ENCODE results near the gene SAE1. TPM values are rescaled to one million over a fixed set of nuclear protein-coding genes. Genes with fewer than 3 reads are reported as not detected.

Gene SAE1
- total and polyA plus RNA-seq, 2 donors (not counting 1 experiment from before 2014, with no cell fraction given): 26.5 to 45.1 TPM

GRCh38 chr19:47221890-47222289 lies 91.3 kb downstream of the SAE1 start:
- Mint-ChIP-seq H3K9me3 (ENCODE audit: insufficient read depth) (no peaks in the 10 kb centered on the region), H3K4me1 (peaks cover 7% of the 10 kb centered on the region), H3K4me3 (no peak overlapping the region), H3K27me3 (no peaks in the 10 kb centered on the region), H3K27ac (no peak overlapping the region)
- no peak for TF ChIP-seq EZH2 (IDR thresholded peaks at IDR 0.05; ENCODE audit: borderline replicate concordance, insufficient read depth, low read depth, low read length, poor library complexity, severe bottlenecking)
- TF ChIP-seq CTCF (IDR thresholded peaks at IDR 0.05): no peak
- Histone ChIP-seq H3K36me3 (replicated peaks in 1 of 2; ENCODE audit: control extremely low read depth in 1 of 2, control insufficient read depth in 1 of 2, extremely low read depth in 1 of 2, insufficient read depth in 2 of 2, low read length in 1 of 2) (no peaks in the 10 kb centered on the region), H2AFZ (ENCODE audit: insufficient read depth, low read depth, low read length, poor library complexity, severe bottlenecking) (no peak overlapping the region), H3K4me3 (ENCODE audit: control extremely low read depth in 1 of 5, extremely low read depth in 1 of 5, insufficient read depth in 1 of 5, low read depth in 2 of 5, low read length in 4 of 5) (no peak overlapping the region), H3K4me2 (replicated peaks; ENCODE audit: low read depth, low read length, poor library complexity, severe bottlenecking) (no peak overlapping the region), H3K9ac (ENCODE audit: low read length) (no peak overlapping the region), H3K9me3 (ENCODE audit: control extremely low read depth in 1 of 3, control insufficient read depth in 2 of 3, insufficient read depth in 1 of 3, low read length in 2 of 3) (no peaks in the 10 kb centered on the region), H3K79me2 (ENCODE audit: control insufficient read depth, insufficient read depth, low read length) (no peaks in the 10 kb centered on the region), H3K27me3 (replicated peaks in 1 of 4; ENCODE audit: control extremely low read depth in 1 of 4, control insufficient read depth in 3 of 4, insufficient read depth in 4 of 4, low read length in 3 of 4) (peaks cover 0 to 4% (median under 1%) of the 10 kb centered on the region in 4 experiments), H3K4me1 (ENCODE audit: control insufficient read depth in 2 of 2, insufficient read depth in 2 of 2, low read length in 2 of 2) (peaks cover 11 to 12% of the 10 kb centered on the region in 2 donors), H4K20me1 (ENCODE audit: control insufficient read depth, insufficient read depth, low read length, poor library complexity, severe bottlenecking) (peaks cover 6% of the 10 kb centered on the region), H3K27ac (ENCODE audit: low read length in 2 of 2) (no peak overlapping the region)
- WGBS (ENCODE audit: insufficient coverage): 94% methylated on average over 8 of the region's 11 CpGs
- CTCF ChIA-PET: interaction anchor here (1.1 kb wide), 1 partner anchor 22 kb away, joined by 5 read pairs; no protein-coding TSS in a partner anchor
- DNase-seq (no peak), ATAC-seq (ENCODE audit: low read depth) (no peak)
- intact Hi-C loops (cut with micrococcal nuclease): no loop called here
- POLR2A ChIA-PET: no interaction called here

GRCh38 chr19:47225746-47226425 lies 95.3 kb downstream of the SAE1 start:
- Histone ChIP-seq H2AFZ (ENCODE audit: insufficient read depth, low read depth, low read length, poor library complexity, severe bottlenecking) (no peak overlapping the region), H3K9ac (ENCODE audit: low read length) (peak overlapping the region; percentile 89), H3K4me1 (ENCODE audit: control insufficient read depth in 2 of 2, insufficient read depth in 2 of 2, low read length in 2 of 2) (peaks cover 41 to 46% of the 10 kb centered on the region in 2 donors), H3K27me3 (replicated peaks in 1 of 4; ENCODE audit: control extremely low read depth in 1 of 4, control insufficient read depth in 3 of 4, insufficient read depth in 4 of 4, low read length in 3 of 4) (peaks cover 0 to 31% (median 1%) of the 10 kb centered on the region in 4 experiments), H3K79me2 (ENCODE audit: control insufficient read depth, insufficient read depth, low read length) (no peaks in the 10 kb centered on the region), H3K36me3 (replicated peaks in 1 of 2; ENCODE audit: control extremely low read depth in 1 of 2, control insufficient read depth in 1 of 2, extremely low read depth in 1 of 2, insufficient read depth in 2 of 2, low read length in 1 of 2) (no peaks in the 10 kb centered on the region), H4K20me1 (ENCODE audit: control insufficient read depth, insufficient read depth, low read length, poor library complexity, severe bottlenecking) (peaks cover 26% of the 10 kb centered on the region), H3K4me3 (ENCODE audit: control extremely low read depth in 1 of 5, extremely low read depth in 1 of 5, insufficient read depth in 1 of 5, low read depth in 2 of 5, low read length in 4 of 5) (peak overlapping the region in 4 of 5 experiments; percentile 42 to 95 (median 56)), H3K27ac (ENCODE audit: low read length in 2 of 2) (peak overlapping the region; percentile 82 to 93), H3K4me2 (replicated peaks; ENCODE audit: low read depth, low read length, poor library complexity, severe bottlenecking) (peak overlapping the region; percentile 100), H3K9me3 (ENCODE audit: control extremely low read depth in 1 of 3, control insufficient read depth in 2 of 3, insufficient read depth in 1 of 3, low read length in 2 of 3) (no peaks in the 10 kb centered on the region)
- DNase-seq: peak; percentile 93
- CTCF ChIA-PET: interaction anchor here (0.7 to 7.3 kb wide), 11 partner anchors 12 to 113 kb away, joined by 3 to 99 read pairs (median 3); partner anchors contain the start of gene ZC3H4
- WGBS (ENCODE audit: insufficient coverage): 2% methylated on average over 59 of the region's 59 CpGs
- POLR2A ChIA-PET: interaction anchor here (0.5 to 3.4 kb wide), 19 partner anchors 9 to 1547 kb away, joined by 3 to 37 read pairs (median 7); partner anchors contain the start of genes CCDC9, INAFM1 and ZC3H4
- peaks cover 15% of the 10 kb centered on the region for H3K4me1 Mint-ChIP-seq
- no peaks in the 10 kb centered on the region for H3K9me3 Mint-ChIP-seq (ENCODE audit: insufficient read depth)
- no peaks in the 10 kb centered on the region for H3K27me3 Mint-ChIP-seq
- peak; percentile 62 for ATAC-seq (ENCODE audit: low read depth)
- no peak for TF ChIP-seq EZH2 (IDR thresholded peaks at IDR 0.05; ENCODE audit: borderline replicate concordance, insufficient read depth, low read depth, low read length, poor library complexity, severe bottlenecking)
- TF ChIP-seq CTCF (IDR thresholded peaks at IDR 0.05): peak; percentile 50
- peak overlapping the region; percentile 90 for H3K4me3 Mint-ChIP-seq
- peak overlapping the region; percentile 95 for H3K27ac Mint-ChIP-seq
- intact Hi-C loops (cut with micrococcal nuclease): loop anchor here (1.0 to 5.0 kb wide), 7 partner anchors 15 to 439 kb away; partner anchors contain the start of genes CCDC9, INAFM1 and SLC1A5
